ENCODE data around the gene OTUD6A. TPM values are rescaled to one million over a fixed set of nuclear protein-coding genes. Genes with fewer than 3 reads are reported as not detected.
A peak's percentile ranks its signal among the peaks of the same experiment; 100 is the strongest.

The OTUD6A gene
- total and polyA plus RNA-seq, 9 of the 15 experiments (the other 6 are each of a cell fraction or from before 2014, with no cell fraction given) = not detected

GRCh38 chrX:70030301-70030767 lies 31.9 kb upstream of the OTUD6A start (continued):
- TF ChIP-seq CTCF (IDR thresholded peaks at IDR 0.05 in 2 of 3, conservative IDR thresholded peaks at IDR 0.05 in 1 of 3; ENCODE audit: insufficient read depth in 2 of 3, low read depth in 1 of 3, low read length in 3 of 3) (peak; percentile 69 to 79 (median 72)), RAD21 (CRISPR knock-in tag; conservative IDR thresholded peaks at IDR 0.05 in 1 of 2, IDR thresholded peaks at IDR 0.05 in 1 of 2) (peak; percentile 25 to 68), SMC3 (conservative IDR thresholded peaks at IDR 0.05; ENCODE audit: insufficient read depth, low read depth, low read length) (peak; percentile 53), NFIX (CRISPR knock-in tag; IDR thresholded peaks at IDR 0.05; ENCODE audit: low read depth) (no peak)

GRCh38 chrX:70032792-70033191 lies 29.5 kb upstream of the OTUD6A start:
- Histone ChIP-seq H3K9me1 (ENCODE audit: control insufficient read depth, insufficient read depth, low read length) (no peaks in the 10 kb centered on the region), H3K79me2 (ENCODE audit: control insufficient read depth, insufficient read depth, low read length) (no peaks in the 10 kb centered on the region), H3K4me1 (replicated peaks in 1 of 2; ENCODE audit: control insufficient read depth in 2 of 2, insufficient read depth in 2 of 2, low read length in 2 of 2) (no peaks in the 10 kb centered on the region), H2AFZ (ENCODE audit: low read depth, low read length) (no peak overlapping the region), H3K4me3 (no peak overlapping the region), H4K20me1 (replicated peaks; ENCODE audit: control insufficient read depth, insufficient read depth, low read length) (no peaks in the 10 kb centered on the region; the same call in 1 of the 2 replicates), H3K4me2 (ENCODE audit: insufficient read depth, low read length) (no peak overlapping the region), H3K9ac (ENCODE audit: insufficient read depth in 1 of 2, low read depth in 2 of 2, low read length in 2 of 2) (no peak overlapping the region), H3K36me3 (ENCODE audit: control insufficient read depth, insufficient read depth, low read length) (no peaks in the 10 kb centered on the region), H3K27ac (ENCODE audit: extremely low read depth, low read depth, low read length) (no peak overlapping the region), H3K9me3 (replicated peaks; ENCODE audit: control insufficient read depth, insufficient read depth, low read depth, low read length) (no peaks in the 10 kb centered on the region), H3K27me3 (ENCODE audit: control insufficient read depth in 2 of 2, insufficient read depth in 2 of 2, low read length in 2 of 2) (no peaks in the 10 kb centered on the region)
- no peak for ATAC-seq
- POLR2A ChIA-PET = no interaction called here
- intact Hi-C loops (cut with micrococcal nuclease) = loop anchor here (1.0 to 10.0 kb wide), 4 partner anchors 65 to 608 kb away; no protein-coding TSS in a partner anchor
- in situ Hi-C loops (cut with MboI) = loop anchor here (5.0 to 25.0 kb wide), 2 partner anchors 65 to 495 kb away; no protein-coding TSS in a partner anchor
- DNase-seq (ENCODE audit: extremely low read depth in 1 of 4, low spot score in 3 of 4) = no peak
- BruUV-seq (replicated peaks) = no TSS peak
- CTCF ChIA-PET (ENCODE audit: low intra/inter-chr PET ratio) = interaction anchor here (0.8 to 0.9 kb wide), 2 partner anchors 65 to 230 kb away, joined by 3 read pairs; no protein-coding TSS in a partner anchor
- 0% methylated on average over 2 of the region's 2 CpGs for WGBS (ENCODE audit: insufficient coverage, low coverage, missing lambda C conversion rate)
- FAIRE-seq = no peak
- no peak for TF ChIP-seq SMARCE1 (IDR thresholded peaks at IDR 0.05)
- TF ChIP-seq USF1 (CRISPR knock-in tag; IDR thresholded peaks at IDR 0.05) = no peak
- no peak for TF ChIP-seq TCF3 (CRISPR knock-in tag; IDR thresholded peaks at IDR 0.05)
- TF ChIP-seq SAFB (IDR thresholded peaks at IDR 0.05; ENCODE audit: borderline replicate concordance, low read depth, low read length) = no peak
- TF ChIP-seq DLX4 (CRISPR knock-in tag; IDR thresholded peaks at IDR 0.05) = no peak
- TF ChIP-seq NFIC (IDR thresholded peaks at IDR 0.05) = no peak
- no peak for TF ChIP-seq CCAR2 (IDR thresholded peaks at IDR 0.05; ENCODE audit: low read depth, low read length)
- TF ChIP-seq POLR2AphosphoS2 (IDR thresholded peaks at IDR 0.05; ENCODE audit: low read length) = no peak
- no peak for TF ChIP-seq CLOCK (CRISPR knock-in tag; IDR thresholded peaks at IDR 0.05; ENCODE audit: borderline replicate concordance)
- TF ChIP-seq ZNF184 (CRISPR knock-in tag; IDR thresholded peaks at IDR 0.05) = no peak
- TF ChIP-seq TBL1XR1 (IDR thresholded peaks at IDR 0.05; ENCODE audit: low read length in 2 of 2) = no peak
